HepG2 (cell line): ENCODE data around the gene CCNYL1. TPM values are rescaled to one million over a fixed set of nuclear protein-coding genes. Genes with fewer than 3 reads are reported as not detected.

Experiments used
- ASH2L ChIP-seq: fragments of 300-600, 200-600 bp; sonication (generic); IDR thresholded peaks from 2 replicates; pipeline ENCODE4 v1.7.0; 2017; ENCODE audit warnings: low read depth, mild to moderate bottlenecking, moderate library complexity, mixed read lengths, low read length; ENCODE audit not compliant: insufficient read length
- ATF2 ChIP-seq: sonication (generic); formaldehyde crosslinking; IDR thresholded peaks from 2 replicates; pipeline ENCODE4 v1.4.0; 2020; ENCODE audit warnings: missing genetic modification reagents
- HES4 ChIP-seq: sonication (generic); formaldehyde crosslinking; IDR thresholded peaks from 2 replicates; pipeline ENCODE4 v1.9.0; 2021; ENCODE audit warnings: mild to moderate bottlenecking, missing genetic modification reagents, borderline replicate concordance
- HNRNPK ChIP-seq: fragments of 200-400 bp; formaldehyde crosslinking; IDR thresholded peaks from 2 replicates; pipeline ENCODE4 v1.6.1; 2018; ENCODE audit warnings: low read length, low read depth, moderate library complexity, mild to moderate bottlenecking; ENCODE audit not compliant: poor library complexity, severe bottlenecking
- JARID2 ChIP-seq: sonication (generic); formaldehyde crosslinking; IDR thresholded peaks from 2 replicates; pipeline ENCODE4 v1.8.1; 2023; ENCODE audit warnings: missing genetic modification reagents, inconsistent platforms; ENCODE audit not compliant: insufficient replicate concordance
- MED1 ChIP-seq: sonication (generic); formaldehyde crosslinking; IDR thresholded peaks from 2 replicates; pipeline ENCODE4 v1.4.0; 2020; ENCODE audit warnings: missing genetic modification reagents
- MXD4 ChIP-seq: IDR thresholded peaks from 2 replicates; pipeline ENCODE4 v1.6.1; 2016; ENCODE audit warnings: mild to moderate bottlenecking, missing biosample characterization, missing genetic modification reagents
- MYC ChIP-seq: sonication (generic); formaldehyde crosslinking; IDR thresholded peaks from 2 replicates; pipeline ENCODE4 v1.9.0; 2021; ENCODE audit warnings: missing genetic modification reagents, borderline replicate concordance
- PBX3 ChIP-seq: sonication (generic); formaldehyde crosslinking; IDR thresholded peaks from 2 replicates; pipeline ENCODE4 v1.8.1; 2023; ENCODE audit warnings: missing genetic modification reagents, inconsistent platforms, borderline replicate concordance
- PRPF4 ChIP-seq: fragments of 200-400 bp; formaldehyde crosslinking; IDR thresholded peaks from 2 replicates; pipeline ENCODE4 v1.6.1; 2016; ENCODE audit warnings: low read length, low read depth; ENCODE audit not compliant: poor library complexity, severe bottlenecking
- TEAD2 ChIP-seq: sonication (generic); formaldehyde crosslinking; IDR thresholded peaks from 2 replicates; pipeline ENCODE4 v1.9.0; 2021; ENCODE audit warnings: missing genetic modification reagents
- THYN1 ChIP-seq: sonication (generic); formaldehyde crosslinking; IDR thresholded peaks from 2 replicates; pipeline ENCODE4 v1.8.1; 2023; ENCODE audit warnings: low read depth, mild to moderate bottlenecking, moderate library complexity, missing genetic modification reagents, borderline replicate concordance
- TOE1 ChIP-seq: sonication (generic); formaldehyde crosslinking; IDR thresholded peaks from 2 replicates; pipeline ENCODE4 v1.4.0; 2020; ENCODE audit warnings: mild to moderate bottlenecking, missing genetic modification reagents
- TRAFD1 ChIP-seq: sonication (generic); formaldehyde crosslinking; IDR thresholded peaks from 2 replicates; pipeline ENCODE4 v1.5.1; 2020; ENCODE audit warnings: missing genetic modification reagents, mild to moderate bottlenecking, borderline replicate concordance
- ZNF414 ChIP-seq: sonication (generic); formaldehyde crosslinking; IDR thresholded peaks from 2 replicates; pipeline ENCODE4 v1.5.0; 2020; ENCODE audit warnings: missing genetic modification reagents
- ZNF441 ChIP-seq: sonication (generic); formaldehyde crosslinking; IDR thresholded peaks from 2 replicates; pipeline ENCODE4 v1.7.0; 2021; ENCODE audit warnings: missing genetic modification reagents, borderline replicate concordance
- ZNF597 ChIP-seq: sonication (generic); formaldehyde crosslinking; IDR thresholded peaks from 2 replicates; pipeline ENCODE4 v1.5.0; 2020; ENCODE audit warnings: missing genetic modification reagents
- ZNF605 ChIP-seq: sonication (generic); formaldehyde crosslinking; IDR thresholded peaks from 2 replicates; pipeline ENCODE4 v1.8.0; 2022; ENCODE audit warnings: mild to moderate bottlenecking, missing genetic modification reagents
- ZNF652 ChIP-seq: IDR thresholded peaks from 2 replicates; pipeline ENCODE4 v1.6.1; 2016; ENCODE audit warnings: low read depth, borderline replicate concordance
- ZNF75D ChIP-seq: sonication (generic); formaldehyde crosslinking; IDR thresholded peaks from 2 replicates; pipeline ENCODE4 v1.8.1; 2023; ENCODE audit warnings: missing genetic modification reagents, mild to moderate bottlenecking, borderline replicate concordance
- polyA plus RNA-seq, 8 experiments: library from polyadenylated mRNA; depleted of rRNA in 3 of 8; stranded (reverse) in 7 of 8; unstranded in 1 of 8; fragments of >200 nt; fragmentation: Illumina TruSeq in 4 of 8; extraction: Trizol in 4 of 8; gene quantifications; 2 replicates each; pipeline versions ENCODE4 v1.2.1 to v1.2.3, GENCODE V29; 2011 to 2016; ENCODE audit warnings: low read depth in 4 of 8, missing spikeins in 1 of 8, mixed read lengths in 1 of 8; ENCODE audit not compliant: insufficient read depth in 1 of 8
- total RNA-seq, 5 experiments: library from RNA; depleted of rRNA; stranded (reverse); fragments of >200 nt; fragmentation: Illumina TruSeq; extraction: Trizol; gene quantifications; 2 replicates each; pipeline ENCODE4 v1.2.3, GENCODE V29; 2016; ENCODE audit warnings: low read depth in 1 of 5

CCNYL1 gene
- total and polyA plus RNA-seq, 2 of the 13 experiments (the other 11 are each of a cell fraction or from before 2014, with no cell fraction given) = 12.5 to 16.2 TPM

- TF ChIP-seq PBX3 (CRISPR knock-in tag) (no peak), MYC (peak; percentile 61), MED1 (CRISPR knock-in tag) (peak; percentile 54), TRAFD1 (CRISPR knock-in tag) (no peak), MXD4 (CRISPR knock-in tag) (peak; percentile 86), ZNF75D (CRISPR knock-in tag) (no peak), ZNF414 (CRISPR knock-in tag) (no peak), HNRNPK (no peak), ZNF605 (CRISPR knock-in tag) (peak; percentile 54; the same call in 1 of the 2 replicates), TEAD2 (CRISPR knock-in tag) (no peak), ZNF652 (CRISPR knock-in tag) (no peak; the same call in 1 of the 2 replicates), JARID2 (CRISPR knock-in tag) (no peak), HES4 (peak; percentile 66; the same call in 1 of the 2 replicates), ASH2L (peak; percentile 92), ZNF441 (CRISPR knock-in tag) (peak; percentile 23; the same call in 1 of the 2 replicates), TOE1 (CRISPR knock-in tag) (peak; percentile 89), ZNF597 (CRISPR knock-in tag) (no peak), PRPF4 (no peak), ATF2 (peak; percentile 68), THYN1 (CRISPR knock-in tag) (no peak)
Observed at GRCh38 chr2:207710814-207711740, at the start of gene CCNYL1 (continued).
